Bronchial epithelial cell (primary cell): ENCODE data around the gene FURIN. TPM values are rescaled to one million over a fixed set of nuclear protein-coding genes. Genes with fewer than 3 reads are reported as not detected.

ENCODE experiments used
- DNase-seq: peaks from one replicate; pipeline ENCODE4 v3.0.0-alpha.2; 2010; ENCODE audit warnings: low read depth
- FAIRE-seq: peaks from 2 replicates; lab custom pipeline; 2011; peaks lifted over from hg19 to GRCh38; lab: Jason Lieb, UNC
- H3K27me3 ChIP-seq: 2 replicates; pipeline ENCODE4 v1.5.1; 2011; ENCODE audit warnings: low read length; ENCODE audit not compliant: control insufficient read depth, insufficient read depth
- H3K36me3 ChIP-seq: 2 replicates; pipeline ENCODE4 v1.5.1; 2011; ENCODE audit warnings: low read length; ENCODE audit not compliant: control insufficient read depth, insufficient read depth
- H3K4me3 ChIP-seq: 2 replicates; pipeline ENCODE4 v1.5.1; 2011; ENCODE audit warnings: mild to moderate bottlenecking, low read depth, low read length, control low read depth
- CTCF ChIP-seq: IDR thresholded peaks from 2 replicates; pipeline ENCODE4 v1.5.1; 2011; ENCODE audit warnings: mild to moderate bottlenecking, moderate library complexity, low read length, control low read depth, inconsistent platforms; ENCODE audit not compliant: insufficient read depth, severe bottlenecking
- total RNA-seq: library from RNA; depleted of rRNA; stranded (reverse); fragments of >200 nt; gene quantifications from 2 replicates; pipeline ENCODE4 v1.2.1, GENCODE V29; 2014

FURIN gene
- total RNA-seq, 1 donor from 2014 or later = 32.1 TPM

DNA sequence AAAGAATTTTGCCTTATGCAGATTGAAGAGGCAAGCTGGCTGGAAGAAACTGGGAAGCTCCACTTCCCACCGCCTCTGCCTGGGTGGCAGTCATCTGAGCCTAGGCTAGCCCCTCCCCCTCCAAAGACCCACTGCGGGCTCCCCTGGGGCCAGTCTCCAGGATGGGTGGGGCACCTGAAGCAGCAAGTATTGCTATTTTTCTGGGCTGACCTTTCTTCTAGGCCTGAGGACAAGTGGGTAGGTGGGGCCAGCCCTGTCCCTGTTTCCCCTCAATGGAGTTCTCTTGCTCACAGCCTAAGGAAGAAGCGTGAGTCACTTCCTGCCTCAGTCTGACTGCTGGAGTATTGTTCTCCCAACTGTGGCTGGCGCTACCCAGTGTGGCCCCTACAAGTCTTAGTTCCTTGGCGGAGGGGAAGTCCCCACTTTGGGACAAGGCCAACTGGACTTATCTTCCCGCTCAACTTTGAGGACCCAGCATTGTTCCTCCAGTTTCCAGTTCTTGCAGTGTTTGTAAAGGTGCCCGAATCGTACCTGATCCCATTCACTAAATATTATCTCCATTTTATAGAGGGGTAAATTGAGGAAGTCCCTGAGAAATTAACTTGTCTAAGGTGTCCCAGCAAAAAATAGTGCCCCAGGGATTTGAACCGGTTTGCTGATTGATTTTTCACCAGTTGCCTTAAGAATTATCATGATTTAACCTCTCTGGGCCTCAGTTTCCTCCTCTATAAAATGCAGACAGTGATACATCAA is 1.4 kb downstream of the FURIN start:
- DNase-seq = peak; percentile 89
- Histone ChIP-seq H3K27me3 (no peaks in the 10 kb centered on the region), H3K36me3 (no peaks in the 10 kb centered on the region), H3K4me3 (no peak overlapping the region)
- TF ChIP-seq CTCF = no peak
- no peak for FAIRE-seq

- Histone ChIP-seq H3K36me3 (peaks cover 1% of the 10 kb centered on the region), H3K4me3 (peak overlapping the region; percentile 64), H3K27me3 (no peaks in the 10 kb centered on the region)
- DNase-seq (peak; percentile 37), FAIRE-seq (no peak)
- TF ChIP-seq CTCF = no peak
Measured at GRCh38 chr15:90870354-90871138, 2.2 kb downstream of the FURIN start.

GRCh38 chr15:90871139-90871715 is 2.8 kb downstream of the FURIN start:
- no peak for TF ChIP-seq CTCF
- Histone ChIP-seq H3K27me3 (no peaks in the 10 kb centered on the region), H3K4me3 (peak overlapping the region; percentile 64), H3K36me3 (peaks cover 1% of the 10 kb centered on the region)
- DNase-seq (no peak), FAIRE-seq (no peak)

GRCh38 chr15:90871716-90872485 is 3.5 kb downstream of the FURIN start:
- peaks cover 3% of the 10 kb centered on the region for H3K36me3 ChIP-seq
- H3K27me3 ChIP-seq = no peaks in the 10 kb centered on the region
- H3K4me3 ChIP-seq = peak overlapping the region; percentile 64
- DNase-seq = no peak
- no peak for TF ChIP-seq CTCF
- FAIRE-seq = no peak

DNA sequence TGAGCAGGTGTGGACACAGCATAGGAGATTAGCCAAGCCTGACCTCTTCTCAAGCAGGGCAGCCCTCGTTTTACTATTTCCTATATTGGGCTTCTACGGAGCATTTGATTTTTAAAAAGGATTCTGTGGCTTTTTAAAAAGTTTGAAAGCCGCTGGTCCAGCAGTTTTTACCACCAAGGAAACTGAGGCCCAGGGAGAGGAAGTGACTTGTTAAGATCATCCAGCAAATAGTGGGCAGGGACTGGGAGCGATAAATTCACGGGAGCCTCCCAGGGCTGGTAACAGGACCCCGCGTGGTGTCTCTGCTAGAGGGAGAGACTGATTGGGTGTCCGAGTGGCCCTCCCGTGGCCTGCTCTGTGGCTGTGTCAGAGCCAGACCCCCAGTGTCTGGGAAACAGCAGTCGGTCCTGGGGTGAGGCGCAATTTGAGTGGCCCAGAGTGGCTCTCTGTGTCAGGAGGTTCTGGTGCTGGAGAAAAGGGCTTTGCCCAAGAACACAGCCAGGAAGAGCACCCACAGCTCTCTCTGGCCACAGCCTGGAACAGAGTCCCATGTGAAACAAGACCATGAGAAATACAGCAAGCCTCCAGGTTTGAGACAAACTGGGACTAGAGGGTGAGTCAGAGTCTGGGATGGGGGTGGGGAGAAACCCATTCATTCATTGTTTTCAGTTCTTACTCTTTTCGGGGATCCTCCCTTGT is 4.2 kb downstream of the FURIN start:
- no peak for FAIRE-seq
- peaks cover 3% of the 10 kb centered on the region for H3K36me3 ChIP-seq
- H3K27me3 ChIP-seq = no peaks in the 10 kb centered on the region
- H3K4me3 ChIP-seq = peak overlapping the region; percentile 64
- DNase-seq = peak; percentile 84
- no peak for TF ChIP-seq CTCF
